A549 (cell line): ENCODE measurements around the gene ENTPD5. TPM values are rescaled to one million over a fixed set of nuclear protein-coding genes. Genes with fewer than 3 reads are reported as not detected.

Experiments used
- ATAC-seq, 2 experiments: fragments of 200-7000 bp in 1 of 2; fragments of >200 bp in 1 of 2; cut with Nextera tagmentation in 1 of 2; cut with Tn5 transposase in 1 of 2; 3 replicates each; pipeline versions ENCODE4 v1.8.0 to v1.9.1; 2018 to 2020; ENCODE audit warnings: mild to moderate bottlenecking in 1 of 2, moderate library complexity in 1 of 2
- CTCF ChIA-PET: fragments of 300-600 bp; sonication (Branson Sonifier 250); formaldehyde crosslinking; extraction: SDS; loops from one replicate; lab custom pipeline; 2021; ENCODE audit warnings: antibody characterized with exemption, inconsistent platforms; lab: Yijun Ruan, JAX
- POLR2A ChIA-PET: fragments of 350-600 bp; formaldehyde crosslinking; extraction: SDS; loops from one replicate; lab custom pipeline; 2021; ENCODE audit warnings: antibody characterized with exemption, inconsistent platforms; lab: Yijun Ruan, JAX
- DNase-seq, 2 experiments: peaks; one replicate each; pipeline versions ENCODE4 v3.0.0 to v3.0.0-alpha.2; 2011 to 2016; ENCODE audit warnings: low read depth in 1 of 2, low spot score in 1 of 2
- FAIRE-seq: peaks from 2 replicates; lab custom pipeline; 2011; peaks lifted over from hg19 to GRCh38; lab: Jason Lieb, UNC
- H3K27ac ChIP-seq, 2 experiments: fragments of >200 bp; sonication (Bioruptor Twin); formaldehyde crosslinking; 3 replicates each; pipeline ENCODE4 v1.5.1; 2016 to 2017
- H3K4me1 ChIP-seq: fragments of >200 bp; sonication (Bioruptor Twin); formaldehyde crosslinking; 3 replicates; pipeline ENCODE4 v1.6.1; 2016
- H3K4me2 ChIP-seq: fragments of >200 bp; sonication (Bioruptor Twin); formaldehyde crosslinking; 3 replicates; pipeline ENCODE4 v1.6.1; 2016
- H3K4me3 ChIP-seq: fragments of >200 bp; sonication (Bioruptor Twin); formaldehyde crosslinking; 3 replicates; pipeline ENCODE4 v1.5.1; 2016
- H3K9me3 ChIP-seq: fragments of >200 bp; sonication (Bioruptor Twin); formaldehyde crosslinking; 3 replicates; pipeline ENCODE4 v1.6.1; 2016
- BHLHE40 ChIP-seq: IDR thresholded peaks from 2 replicates; pipeline ENCODE4 v1.6.1; 2012; ENCODE audit warnings: low read depth, low read length, inconsistent platforms
- CBX8 ChIP-seq: fragments of 200-600 bp; sonication (generic); IDR thresholded peaks from 2 replicates; pipeline ENCODE4 v1.6.1; 2016
- EHF ChIP-seq: fragments of 250-450 bp; sonication (Bioruptor Pico); IDR thresholded peaks from 2 replicates; pipeline ENCODE4 v1.5.0; 2020; ENCODE audit warnings: mild to moderate bottlenecking
- EHMT2 ChIP-seq: fragments of 200-600 bp; sonication (generic); IDR thresholded peaks from 2 replicates; pipeline ENCODE4 v1.6.1; 2016; ENCODE audit warnings: antibody characterized with exemption, low read depth, mild to moderate bottlenecking, moderate library complexity
- ESRRA ChIP-seq: fragments of 150-350 bp; IDR thresholded peaks from 2 replicates; pipeline ENCODE4 v1.6.1; 2014; ENCODE audit warnings: mild to moderate bottlenecking, low read length, borderline replicate concordance
- FOSB ChIP-seq: fragments of 250-450 bp; sonication (Bioruptor Pico); IDR thresholded peaks from 2 replicates; pipeline ENCODE4 v1.5.0; 2020; ENCODE audit warnings: mild to moderate bottlenecking, moderate library complexity
- FOSL2 ChIP-seq, 2 experiments: fragments of 450-650 bp in 1 of 2; fragments of >200 bp in 1 of 2; sonication (Bioruptor Twin) in 1 of 2; formaldehyde crosslinking; IDR thresholded peaks; 2 replicates each; pipeline versions ENCODE4 v1.5.0 to v1.6.1; 2016 to 2020; ENCODE audit warnings: mild to moderate bottlenecking in 1 of 2, moderate library complexity in 1 of 2
- HDAC2 ChIP-seq: fragments of 200-600 bp; sonication (generic); IDR thresholded peaks from 2 replicates; pipeline ENCODE4 v1.6.1; 2016
- HEYL ChIP-seq: fragments of 250-450 bp; sonication (Bioruptor Pico); IDR thresholded peaks from 2 replicates; pipeline ENCODE4 v1.8.0; 2021; ENCODE audit warnings: mild to moderate bottlenecking, moderate library complexity
- HOXB13 ChIP-seq: fragments of 250-450 bp; sonication (Bioruptor Pico); IDR thresholded peaks from 2 replicates; pipeline ENCODE4 v1.5.0; 2020; ENCODE audit warnings: low read depth, mild to moderate bottlenecking, moderate library complexity
- HOXB5 ChIP-seq: fragments of 250-450 bp; sonication (Bioruptor Pico); IDR thresholded peaks from 2 replicates; pipeline ENCODE4 v1.5.0; 2020; ENCODE audit warnings: mild to moderate bottlenecking, moderate library complexity
- JUNB ChIP-seq: fragments of >200 bp; sonication (Bioruptor Twin); formaldehyde crosslinking; IDR thresholded peaks from 2 replicates; pipeline ENCODE4 v1.6.1; 2016
- MAZ ChIP-seq: fragments of 150-350 bp; IDR thresholded peaks from 2 replicates; pipeline ENCODE4 v1.6.1; 2014; ENCODE audit warnings: antibody characterized with exemption, low read depth, low read length, borderline replicate concordance
- NR3C1 ChIP-seq: fragments of >200 bp; sonication (Bioruptor Twin); formaldehyde crosslinking; IDR thresholded peaks from 3 replicates; pipeline ENCODE4 v1.6.1; 2017
- POLR2A ChIP-seq: IDR thresholded peaks from 2 replicates; pipeline ENCODE4 v1.6.1; 2012; ENCODE audit warnings: mild to moderate bottlenecking, low read length
- POLR2AphosphoS2 ChIP-seq: conservative IDR thresholded peaks from 2 replicates; pipeline ENCODE4 v1.6.1; 2012; ENCODE audit warnings: low read length, improper control_type of control experiment, inconsistent platforms
- RAD21 ChIP-seq, 2 experiments: fragments of >200 bp in 1 of 2; sonication (Bioruptor Twin) in 1 of 2; formaldehyde crosslinking in 1 of 2; IDR thresholded peaks in 1 of 2; conservative IDR thresholded peaks in 1 of 2; 2 replicates in 1 of 2; 3 replicates in 1 of 2; pipeline ENCODE4 v1.6.1; 2012 to 2018; ENCODE audit warnings: inconsistent platforms in 1 of 2
- RARB ChIP-seq: fragments of 250-450 bp; sonication (Bioruptor Pico); IDR thresholded peaks from 2 replicates; pipeline ENCODE4 v1.8.0; 2021; ENCODE audit warnings: mild to moderate bottlenecking, moderate library complexity
- RCOR1 ChIP-seq: fragments of 150-350 bp; IDR thresholded peaks from 2 replicates; pipeline ENCODE4 v1.6.1; 2014; ENCODE audit warnings: antibody characterized with exemption, low read length, low read depth
- RFX5 ChIP-seq: fragments of 450-650 bp; IDR thresholded peaks from 2 replicates; pipeline ENCODE4 v1.7.1; 2014; ENCODE audit warnings: antibody characterized with exemption, mild to moderate bottlenecking, moderate library complexity
- SMC3 ChIP-seq: fragments of >200 bp; sonication (Bioruptor Twin); formaldehyde crosslinking; IDR thresholded peaks from 3 replicates; pipeline ENCODE4 v1.6.1; 2018; ENCODE audit warnings: inconsistent platforms
- TFCP2L1 ChIP-seq: fragments of 250-450 bp; sonication (Bioruptor Pico); IDR thresholded peaks from 2 replicates; pipeline ENCODE4 v1.5.0; 2021; ENCODE audit warnings: mild to moderate bottlenecking
- TP53 ChIP-seq: fragments of 250-450 bp; sonication (Bioruptor Pico); IDR thresholded peaks from 2 replicates; pipeline ENCODE4 v1.5.0; 2021; ENCODE audit warnings: mild to moderate bottlenecking, moderate library complexity
- ZSCAN20 ChIP-seq: fragments of 250-450 bp; sonication (Bioruptor Pico); IDR thresholded peaks from 2 replicates; pipeline ENCODE4 v1.8.0; 2022; ENCODE audit warnings: mild to moderate bottlenecking, moderate library complexity
- WGBS: methylation state at CpG from one replicate; pipeline ENCODE4 v1.1.6; 2017; ENCODE audit errors: missing lambda C conversion rate; 5-methylcytosine and 5-hydroxymethylcytosine counted together
- polyA plus RNA-seq, 4 experiments: library from polyadenylated mRNA; depleted of rRNA in 3 of 4; stranded (reverse); fragments of >200 nt; fragmentation: RNase III in 1 of 4; extraction: RNeasy Plus Mini Kit Qiagen cat#74134 plus additional on column Dnase treatment in 1 of 4; gene quantifications; 2 replicates in 3 of 4; 3 replicates in 1 of 4; pipeline ENCODE4 v1.2.3, GENCODE V29; 2011 to 2017
- TF ChIP-seq, protein P1 (sequence below): IDR thresholded peaks from 2 replicates; pipeline ENCODE4 v1.6.1; 2012
- TF ChIP-seq, protein P2 (sequence below): fragments of >200 bp; sonication (Bioruptor Twin); formaldehyde crosslinking; IDR thresholded peaks from 2 replicates; pipeline ENCODE4 v1.6.1; 2016
- TF ChIP-seq, protein P3 (sequence below): IDR thresholded peaks from 2 replicates; pipeline ENCODE4 v1.6.1; 2012; ENCODE audit warnings: low read depth, borderline replicate concordance
- TF ChIP-seq, protein P4 (sequence below): IDR thresholded peaks from 2 replicates; pipeline ENCODE4 v1.6.1; 2012
- TF ChIP-seq, protein P5 (sequence below): fragments of 200-600 bp; sonication (generic); IDR thresholded peaks from 2 replicates; pipeline ENCODE4 v1.6.1; 2016; ENCODE audit warnings: antibody characterized with exemption, mild to moderate bottlenecking, moderate library complexity

ENTPD5 gene
- polyA plus RNA-seq, 2 of the 4 experiments (the other 2 are of a cell fraction), result 6.0 to 17.4 TPM

DNA sequence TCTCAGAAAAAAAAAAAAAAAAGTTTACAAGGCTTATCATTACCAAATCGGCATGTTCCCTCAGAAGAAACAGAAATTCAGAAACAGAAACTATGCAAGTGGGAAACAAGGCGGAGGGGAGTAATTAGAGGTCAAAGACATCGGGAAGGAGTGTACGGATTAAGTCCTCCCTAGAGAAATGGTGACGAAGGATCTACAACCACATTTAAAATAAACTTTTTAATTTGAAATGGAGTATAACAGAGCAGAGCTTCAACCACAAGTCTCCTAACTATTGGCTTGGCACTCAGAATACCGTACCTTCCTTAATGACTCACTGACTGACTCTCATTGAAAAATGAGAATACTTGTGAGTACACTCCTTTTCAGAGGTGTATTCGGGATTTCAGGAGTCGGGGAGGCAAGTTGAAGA lies 908 bp downstream of the ENTPD5 start:
- peak overlapping the region; percentile 86 for H3K4me2 ChIP-seq
- 18% methylated on average over 8 of the region's 8 CpGs for WGBS
- peak in 1 of 2 experiments; percentile 61 for DNase-seq
- no peaks in the 10 kb centered on the region for H3K9me3 ChIP-seq
- peak overlapping the region; percentile 84 for H3K4me3 ChIP-seq
- ChIA-PET CTCF (interaction anchor here (0.6 to 1.5 kb wide), 2 partner anchors 21 to 1636 kb away, joined by 3 read pairs; no protein-coding TSS in a partner anchor), POLR2A (interaction anchor here (1.0 to 1.6 kb wide), 2 partner anchors 68 to 405 kb away, joined by 3 to 12 read pairs; partner anchors contain the start of genes COQ6 and FAM161B)
- no peak for FAIRE-seq
- peaks cover 39% of the 10 kb centered on the region for H3K4me1 ChIP-seq
- H3K27ac ChIP-seq, result peak overlapping the region; percentile 95 to 96
- peak; percentile 53 to 60 for ATAC-seq
- TF ChIP-seq TP53 (CRISPR knock-in tag), result no peak
- no peak for TF ChIP-seq RFX5
- TF ChIP-seq, protein P1, sequence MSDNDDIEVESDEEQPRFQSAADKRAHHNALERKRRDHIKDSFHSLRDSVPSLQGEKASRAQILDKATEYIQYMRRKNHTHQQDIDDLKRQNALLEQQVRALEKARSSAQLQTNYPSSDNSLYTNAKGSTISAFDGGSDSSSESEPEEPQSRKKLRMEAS, result no peak
- no peak for TF ChIP-seq RCOR1
- no peak for TF ChIP-seq ZSCAN20 (CRISPR knock-in tag)
- no peak for TF ChIP-seq FOSL2 (IDR thresholded peaks at IDR 0.05)
- TF ChIP-seq FOSL2 (CRISPR knock-in tag; IDR thresholded peaks at IDR 0.05), result peak; percentile 31; the same call in 1 of the 2 replicates
- TF ChIP-seq POLR2AphosphoS2, result no peak
- no peak for TF ChIP-seq HOXB5 (CRISPR knock-in tag)
- 0 out of 2 replicates have a peak, but pooled peaks have one; percentile 32 for TF ChIP-seq FOSB
- TF ChIP-seq BHLHE40, result no peak
- TF ChIP-seq, protein P2, sequence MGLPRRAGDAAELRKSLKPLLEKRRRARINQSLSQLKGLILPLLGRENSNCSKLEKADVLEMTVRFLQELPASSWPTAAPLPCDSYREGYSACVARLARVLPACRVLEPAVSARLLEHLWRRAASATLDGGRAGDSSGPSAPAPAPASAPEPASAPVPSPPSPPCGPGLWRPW, result no peak
- TF ChIP-seq RAD21 (conservative IDR thresholded peaks at IDR 0.05 in 1 of 2, IDR thresholded peaks at IDR 0.05 in 1 of 2), result no peak
- no peak for TF ChIP-seq TFCP2L1 (CRISPR knock-in tag)
- no peak for TF ChIP-seq CBX8
- no peak for TF ChIP-seq SMC3
- TF ChIP-seq NR3C1, result no peak
- no peak for TF ChIP-seq HDAC2
- no peak for TF ChIP-seq ESRRA

DNA sequence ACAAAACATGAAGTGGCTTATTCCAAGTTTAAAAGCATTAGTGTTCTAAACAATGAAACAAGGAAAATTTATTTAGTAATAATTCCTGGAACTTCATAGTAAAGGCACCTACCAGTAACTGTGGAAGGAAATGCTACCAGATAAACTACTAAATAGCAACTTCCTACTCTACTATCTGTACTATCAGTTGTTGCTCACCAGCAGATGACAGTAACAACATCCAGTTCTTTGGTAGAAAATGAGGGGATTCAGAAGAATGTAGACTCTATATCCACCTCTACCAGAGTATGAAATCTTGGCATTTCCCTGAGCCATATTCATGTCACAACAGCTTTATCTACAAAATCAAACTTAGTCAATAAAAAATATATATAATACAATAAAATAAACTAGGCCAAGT lies 3.1 kb downstream of the ENTPD5 start:
- POLR2A ChIA-PET, result no interaction called here
- Histone ChIP-seq H3K27ac (no peak overlapping the region), H3K4me1 (peaks cover 40% of the 10 kb centered on the region), H3K4me3 (no peak overlapping the region), H3K4me2 (no peak overlapping the region), H3K9me3 (no peaks in the 10 kb centered on the region)
- CTCF ChIA-PET, result no interaction called here
- TF ChIP-seq HOXB13 (CRISPR knock-in tag), result no peak
- no peak for TF ChIP-seq JUNB
- TF ChIP-seq FOSB, result no peak
- no peak for TF ChIP-seq FOSL2 (IDR thresholded peaks at IDR 0.05)
- no peak for TF ChIP-seq FOSL2 (CRISPR knock-in tag; IDR thresholded peaks at IDR 0.05)
- no peak for TF ChIP-seq POLR2A
- TF ChIP-seq, protein P3, sequence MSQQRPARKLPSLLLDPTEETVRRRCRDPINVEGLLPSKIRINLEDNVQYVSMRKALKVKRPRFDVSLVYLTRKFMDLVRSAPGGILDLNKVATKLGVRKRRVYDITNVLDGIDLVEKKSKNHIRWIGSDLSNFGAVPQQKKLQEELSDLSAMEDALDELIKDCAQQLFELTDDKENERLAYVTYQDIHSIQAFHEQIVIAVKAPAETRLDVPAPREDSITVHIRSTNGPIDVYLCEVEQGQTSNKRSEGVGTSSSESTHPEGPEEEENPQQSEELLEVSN, result no peak
- TF ChIP-seq, protein P4, sequence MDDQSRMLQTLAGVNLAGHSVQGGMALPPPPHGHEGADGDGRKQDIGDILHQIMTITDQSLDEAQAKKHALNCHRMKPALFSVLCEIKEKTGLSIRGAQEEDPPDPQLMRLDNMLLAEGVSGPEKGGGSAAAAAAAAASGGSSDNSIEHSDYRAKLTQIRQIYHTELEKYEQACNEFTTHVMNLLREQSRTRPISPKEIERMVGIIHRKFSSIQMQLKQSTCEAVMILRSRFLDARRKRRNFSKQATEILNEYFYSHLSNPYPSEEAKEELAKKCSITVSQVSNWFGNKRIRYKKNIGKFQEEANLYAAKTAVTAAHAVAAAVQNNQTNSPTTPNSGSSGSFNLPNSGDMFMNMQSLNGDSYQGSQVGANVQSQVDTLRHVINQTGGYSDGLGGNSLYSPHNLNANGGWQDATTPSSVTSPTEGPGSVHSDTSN, result no peak
- FAIRE-seq (no peak), DNase-seq (no peak), ATAC-seq (no peak)

DNA sequence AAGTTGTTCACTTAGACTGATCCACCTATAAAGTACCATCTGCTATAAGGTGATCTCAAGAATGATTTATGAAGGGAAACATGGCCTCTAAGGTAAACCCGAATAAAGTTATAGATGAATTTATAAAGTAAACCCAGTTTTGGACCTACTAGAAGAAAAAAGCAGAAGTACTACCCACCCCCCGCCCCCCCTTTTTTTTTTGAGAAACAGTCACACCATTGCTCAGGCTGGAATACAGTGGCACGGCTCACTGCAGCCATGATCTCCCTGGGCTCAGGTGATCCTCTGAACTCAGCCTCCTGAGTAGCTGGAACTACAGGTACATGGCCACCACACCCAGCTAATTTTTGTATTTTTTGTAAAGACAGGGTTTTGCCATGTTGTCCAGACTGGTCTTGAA lies 3.9 kb downstream of the ENTPD5 start:
- ChIA-PET POLR2A (no interaction called here), CTCF (no interaction called here)
- DNase-seq (no peak), FAIRE-seq (no peak), ATAC-seq (no peak)
- H3K9me3 ChIP-seq, result no peaks in the 10 kb centered on the region
- H3K4me1 ChIP-seq, result peaks cover 40% of the 10 kb centered on the region
- 81% methylated on average over 3 of the region's 3 CpGs for WGBS
- 0 out of 6 replicates have a peak overlapping the region, but pooled peaks of 1 of the 2 experiments have one; percentile 10 for H3K27ac ChIP-seq
- H3K4me2 ChIP-seq, result peak overlapping the region; percentile 66; the same call in 2 of the 3 replicates
- no peak overlapping the region for H3K4me3 ChIP-seq
- TF ChIP-seq EHMT2, result no peak
- TF ChIP-seq EHF (CRISPR knock-in tag), result no peak
- TF ChIP-seq, protein P5, sequence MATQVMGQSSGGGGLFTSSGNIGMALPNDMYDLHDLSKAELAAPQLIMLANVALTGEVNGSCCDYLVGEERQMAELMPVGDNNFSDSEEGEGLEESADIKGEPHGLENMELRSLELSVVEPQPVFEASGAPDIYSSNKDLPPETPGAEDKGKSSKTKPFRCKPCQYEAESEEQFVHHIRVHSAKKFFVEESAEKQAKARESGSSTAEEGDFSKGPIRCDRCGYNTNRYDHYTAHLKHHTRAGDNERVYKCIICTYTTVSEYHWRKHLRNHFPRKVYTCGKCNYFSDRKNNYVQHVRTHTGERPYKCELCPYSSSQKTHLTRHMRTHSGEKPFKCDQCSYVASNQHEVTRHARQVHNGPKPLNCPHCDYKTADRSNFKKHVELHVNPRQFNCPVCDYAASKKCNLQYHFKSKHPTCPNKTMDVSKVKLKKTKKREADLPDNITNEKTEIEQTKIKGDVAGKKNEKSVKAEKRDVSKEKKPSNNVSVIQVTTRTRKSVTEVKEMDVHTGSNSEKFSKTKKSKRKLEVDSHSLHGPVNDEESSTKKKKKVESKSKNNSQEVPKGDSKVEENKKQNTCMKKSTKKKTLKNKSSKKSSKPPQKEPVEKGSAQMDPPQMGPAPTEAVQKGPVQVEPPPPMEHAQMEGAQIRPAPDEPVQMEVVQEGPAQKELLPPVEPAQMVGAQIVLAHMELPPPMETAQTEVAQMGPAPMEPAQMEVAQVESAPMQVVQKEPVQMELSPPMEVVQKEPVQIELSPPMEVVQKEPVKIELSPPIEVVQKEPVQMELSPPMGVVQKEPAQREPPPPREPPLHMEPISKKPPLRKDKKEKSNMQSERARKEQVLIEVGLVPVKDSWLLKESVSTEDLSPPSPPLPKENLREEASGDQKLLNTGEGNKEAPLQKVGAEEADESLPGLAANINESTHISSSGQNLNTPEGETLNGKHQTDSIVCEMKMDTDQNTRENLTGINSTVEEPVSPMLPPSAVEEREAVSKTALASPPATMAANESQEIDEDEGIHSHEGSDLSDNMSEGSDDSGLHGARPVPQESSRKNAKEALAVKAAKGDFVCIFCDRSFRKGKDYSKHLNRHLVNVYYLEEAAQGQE, result no peak
- TF ChIP-seq HEYL (CRISPR knock-in tag), result no peak
- TF ChIP-seq RARB (CRISPR knock-in tag), result no peak
- no peak for TF ChIP-seq MAZ
- TF ChIP-seq, protein P3, result no peak
